ENCODE data around the gene SIRT7.

Gene SIRT7, protein sequence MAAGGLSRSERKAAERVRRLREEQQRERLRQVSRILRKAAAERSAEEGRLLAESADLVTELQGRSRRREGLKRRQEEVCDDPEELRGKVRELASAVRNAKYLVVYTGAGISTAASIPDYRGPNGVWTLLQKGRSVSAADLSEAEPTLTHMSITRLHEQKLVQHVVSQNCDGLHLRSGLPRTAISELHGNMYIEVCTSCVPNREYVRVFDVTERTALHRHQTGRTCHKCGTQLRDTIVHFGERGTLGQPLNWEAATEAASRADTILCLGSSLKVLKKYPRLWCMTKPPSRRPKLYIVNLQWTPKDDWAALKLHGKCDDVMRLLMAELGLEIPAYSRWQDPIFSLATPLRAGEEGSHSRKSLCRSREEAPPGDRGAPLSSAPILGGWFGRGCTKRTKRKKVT

DNA sequence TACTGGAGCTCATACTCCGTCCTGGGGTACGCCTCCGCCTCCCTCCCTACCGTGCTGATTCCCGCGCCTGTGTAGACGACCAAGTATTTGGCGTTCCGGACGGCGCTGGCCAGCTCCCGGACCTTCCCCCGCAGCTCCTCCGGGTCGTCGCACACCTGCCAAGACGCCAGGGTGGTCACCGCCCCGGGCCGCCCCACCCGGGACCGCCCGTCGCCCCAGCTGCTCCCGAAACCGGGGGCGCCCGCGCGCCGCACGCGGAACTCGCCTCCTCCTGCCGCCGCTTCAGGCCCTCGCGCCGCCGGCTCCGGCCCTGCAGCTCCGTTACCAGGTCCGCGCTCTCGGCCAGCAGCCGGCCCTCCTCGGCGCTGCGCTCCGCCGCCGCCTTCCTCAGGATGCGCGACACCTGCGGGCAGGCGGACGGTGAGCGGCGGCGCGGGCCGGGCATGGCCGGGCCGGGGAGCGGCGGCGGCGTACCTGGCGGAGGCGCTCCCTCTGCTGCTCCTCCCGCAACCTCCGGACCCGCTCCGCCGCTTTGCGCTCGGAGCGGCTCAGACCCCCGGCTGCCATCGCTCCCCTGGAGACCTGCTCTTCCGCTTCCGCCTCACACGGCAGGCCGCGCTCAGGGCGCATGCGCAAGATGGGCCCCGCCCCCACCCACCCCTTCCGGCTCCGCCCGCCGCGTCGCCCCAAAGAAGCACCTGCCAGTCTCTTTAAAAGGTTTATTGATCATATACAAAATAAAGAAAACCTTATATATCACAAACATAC is at the start of gene SIRT7:
Gene SIRT7, minus strand, starts transcription at position 612 of the 768 bp plus-strand sequence. Its CDS starts 45 bp downstream, at position 567.
- peak within 1 kb of the TSS; percentile 79 for H3K27ac Mint-ChIP-seq
- peaks cover 44% of the 10 kb centered on the region for H3K4me1 Mint-ChIP-seq
- no peaks in the 10 kb centered on the region for H3K9me3 Mint-ChIP-seq
- peak within 1 kb of the TSS; percentile 86 for H3K4me3 Mint-ChIP-seq
- H3K27me3 Mint-ChIP-seq: no peaks in the 10 kb centered on the region
- ATAC-seq: peak; percentile 88
- peaks cover 42% of the 10 kb centered on the region for H3K36me3 Mint-ChIP-seq

DNA sequence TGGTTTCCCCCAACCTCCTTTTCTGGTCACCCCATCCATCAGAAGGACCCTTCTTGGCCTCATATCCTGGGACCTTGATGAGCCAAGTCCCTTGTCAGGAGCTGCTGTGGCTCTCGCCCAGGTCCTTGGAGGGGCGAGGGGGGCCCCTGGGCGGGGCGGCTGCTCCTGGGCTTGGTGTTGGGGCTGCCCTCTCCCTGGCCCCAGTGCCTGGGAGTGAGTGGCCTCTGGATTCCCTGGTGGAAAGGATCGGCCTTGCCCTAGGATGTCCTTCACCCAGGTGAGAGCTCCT is 49.2 kb upstream of the SIRT7 start:
- peak; percentile 4 for ATAC-seq
- H3K27ac Mint-ChIP-seq: peak overlapping the region; percentile 71
- H3K27me3 Mint-ChIP-seq: peaks cover 24% of the 10 kb centered on the region
- H3K36me3 Mint-ChIP-seq: no peaks in the 10 kb centered on the region
- H3K4me3 Mint-ChIP-seq: no peak overlapping the region
- no peaks in the 10 kb centered on the region for H3K9me3 Mint-ChIP-seq
- H3K4me1 Mint-ChIP-seq: peaks cover 19% of the 10 kb centered on the region

DNA sequence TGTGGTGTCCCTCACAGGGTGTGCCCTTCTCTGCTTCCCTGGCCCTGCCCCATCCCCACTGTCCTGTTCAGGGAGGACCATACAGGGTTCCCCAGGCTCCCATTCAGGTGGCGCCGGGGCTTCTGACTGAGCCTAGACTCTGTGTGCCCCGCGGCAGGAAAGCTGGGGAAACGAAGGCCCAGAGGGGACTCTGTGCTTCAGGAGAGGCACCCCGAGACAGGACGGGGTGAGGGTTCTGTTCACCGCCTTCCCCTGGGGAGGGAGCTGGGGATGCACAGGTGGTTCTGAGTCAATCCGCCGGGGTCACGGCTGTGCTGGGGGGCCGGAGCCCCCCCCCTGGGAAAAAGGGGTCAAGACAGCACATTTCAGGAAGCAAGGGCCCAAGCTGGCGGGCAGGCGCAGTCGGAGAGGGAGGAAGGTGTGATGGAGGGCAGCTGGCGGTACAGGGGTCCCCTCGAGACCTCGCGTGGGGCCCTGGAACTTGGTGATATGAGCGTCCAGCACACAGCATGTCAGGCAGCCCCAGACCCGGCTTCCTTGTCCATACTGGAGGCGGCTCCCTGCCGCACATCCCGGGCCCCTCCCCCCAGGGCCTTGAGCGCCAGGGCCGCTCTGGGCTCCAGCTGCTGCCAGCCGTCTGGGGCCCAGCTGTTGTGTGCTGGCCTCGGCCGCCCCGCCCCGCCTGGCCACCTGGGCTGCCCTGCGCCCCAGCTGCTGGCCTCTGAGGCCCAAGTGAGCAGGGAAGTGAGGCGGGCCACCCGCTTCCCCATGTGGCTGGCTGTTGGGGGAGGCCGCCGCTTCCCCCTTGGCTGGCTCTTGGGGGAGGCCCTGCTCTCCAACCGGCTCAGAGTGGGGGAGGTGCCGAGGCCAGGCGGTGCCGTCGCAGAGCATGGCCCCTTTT is 48.6 kb upstream of the SIRT7 start:
- H3K27ac Mint-ChIP-seq: peak overlapping the region; percentile 71
- peaks cover 19% of the 10 kb centered on the region for H3K4me1 Mint-ChIP-seq
- no peaks in the 10 kb centered on the region for H3K36me3 Mint-ChIP-seq
- H3K4me3 Mint-ChIP-seq: peak overlapping the region; percentile 17
- peak; percentile 49 for ATAC-seq
- H3K27me3 Mint-ChIP-seq: peaks cover 28% of the 10 kb centered on the region
- no peaks in the 10 kb centered on the region for H3K9me3 Mint-ChIP-seq

DNA sequence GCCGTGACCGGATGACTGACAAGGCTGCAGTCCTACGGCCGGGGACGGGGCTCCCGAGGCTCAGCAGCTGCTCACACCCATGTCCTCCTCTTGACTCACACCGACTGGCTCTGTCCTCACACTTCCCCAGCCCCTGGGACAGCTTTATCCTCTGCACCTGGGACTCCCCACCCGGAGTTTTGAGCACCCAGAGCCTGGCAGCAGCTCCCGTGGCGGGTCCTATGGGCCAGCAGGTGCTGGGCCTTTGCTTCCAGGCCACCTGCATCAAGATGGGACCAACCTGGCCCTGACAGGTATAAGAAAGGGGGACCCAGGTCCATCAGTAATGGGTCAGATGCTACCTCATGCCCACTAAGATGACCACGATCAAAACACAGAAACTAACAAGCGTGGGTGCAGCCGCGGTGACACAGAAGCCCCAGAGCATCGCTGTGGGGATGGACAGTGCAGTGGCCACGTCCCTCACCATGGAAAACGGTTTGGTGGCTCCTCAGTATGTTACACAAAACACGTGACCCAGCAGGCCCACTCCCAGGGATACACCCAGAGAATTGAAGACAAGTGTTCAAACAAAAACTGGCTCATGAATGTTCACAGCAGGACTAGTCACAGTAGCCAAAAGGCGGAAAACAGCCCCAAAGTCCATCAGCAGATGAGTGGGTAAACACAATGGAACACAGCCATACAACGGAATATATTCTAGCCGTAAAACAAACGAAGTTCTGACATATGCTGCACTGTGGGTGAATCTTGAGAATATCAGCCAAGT is 46.3 kb upstream of the SIRT7 start:
- Mint-ChIP-seq H3K36me3 (no peaks in the 10 kb centered on the region), H3K27me3 (peaks cover 28% of the 10 kb centered on the region), H3K27ac (no peak overlapping the region), H3K4me3 (no peak overlapping the region), H3K9me3 (no peaks in the 10 kb centered on the region), H3K4me1 (peaks cover 17% of the 10 kb centered on the region)
- ATAC-seq: no peak

DNA sequence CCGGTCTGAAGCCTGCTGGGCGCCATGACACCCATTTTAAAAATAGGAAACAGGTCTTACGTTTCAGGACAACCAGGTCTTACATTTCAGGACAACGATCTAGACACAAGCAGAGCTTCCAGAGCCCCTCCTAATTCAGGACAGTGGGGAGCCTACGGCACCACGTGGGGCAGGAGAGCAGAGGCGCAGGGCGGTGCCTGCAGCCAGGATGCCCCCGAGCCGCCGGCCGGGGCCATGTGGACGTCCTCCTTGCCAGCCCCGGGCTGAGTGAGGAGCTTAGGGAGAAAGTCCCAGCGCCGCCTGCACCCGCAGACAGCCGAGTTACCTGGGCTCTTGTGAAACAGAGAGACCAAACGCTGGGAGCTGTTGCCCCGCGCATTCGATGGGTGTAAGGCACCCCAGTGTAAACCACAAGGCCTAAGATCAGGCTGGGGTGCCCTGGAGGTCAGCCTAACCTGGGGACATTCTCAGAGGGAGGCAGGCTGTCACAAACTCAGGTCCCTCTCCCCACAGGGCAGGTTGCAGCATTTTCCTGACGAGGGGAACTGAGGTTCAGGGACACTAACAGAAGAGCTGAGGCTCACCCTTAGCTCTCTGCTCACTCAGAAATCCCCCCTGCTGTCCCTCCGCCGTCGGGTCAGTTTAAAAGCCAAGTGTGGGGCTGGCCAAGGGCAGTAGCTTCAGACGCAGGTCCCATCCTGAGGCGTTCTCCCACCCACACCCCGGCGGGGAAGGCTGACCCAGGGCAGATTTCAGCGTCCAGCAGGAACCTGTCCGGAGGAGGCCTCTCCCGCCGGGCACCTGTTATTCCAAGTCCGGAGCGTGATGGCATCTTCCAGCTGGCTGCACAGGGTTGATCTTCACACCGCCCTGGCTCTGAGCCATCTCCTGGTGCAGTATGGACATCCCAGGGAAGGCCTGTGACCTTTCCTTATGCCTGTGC is 44.8 kb upstream of the SIRT7 start:
- Mint-ChIP-seq H3K27ac (no peak overlapping the region), H3K9me3 (no peaks in the 10 kb centered on the region), H3K4me1 (peaks cover 6% of the 10 kb centered on the region), H3K4me3 (no peak overlapping the region), H3K27me3 (peaks cover 43% of the 10 kb centered on the region), H3K36me3 (no peaks in the 10 kb centered on the region)
- no peak for ATAC-seq

DNA sequence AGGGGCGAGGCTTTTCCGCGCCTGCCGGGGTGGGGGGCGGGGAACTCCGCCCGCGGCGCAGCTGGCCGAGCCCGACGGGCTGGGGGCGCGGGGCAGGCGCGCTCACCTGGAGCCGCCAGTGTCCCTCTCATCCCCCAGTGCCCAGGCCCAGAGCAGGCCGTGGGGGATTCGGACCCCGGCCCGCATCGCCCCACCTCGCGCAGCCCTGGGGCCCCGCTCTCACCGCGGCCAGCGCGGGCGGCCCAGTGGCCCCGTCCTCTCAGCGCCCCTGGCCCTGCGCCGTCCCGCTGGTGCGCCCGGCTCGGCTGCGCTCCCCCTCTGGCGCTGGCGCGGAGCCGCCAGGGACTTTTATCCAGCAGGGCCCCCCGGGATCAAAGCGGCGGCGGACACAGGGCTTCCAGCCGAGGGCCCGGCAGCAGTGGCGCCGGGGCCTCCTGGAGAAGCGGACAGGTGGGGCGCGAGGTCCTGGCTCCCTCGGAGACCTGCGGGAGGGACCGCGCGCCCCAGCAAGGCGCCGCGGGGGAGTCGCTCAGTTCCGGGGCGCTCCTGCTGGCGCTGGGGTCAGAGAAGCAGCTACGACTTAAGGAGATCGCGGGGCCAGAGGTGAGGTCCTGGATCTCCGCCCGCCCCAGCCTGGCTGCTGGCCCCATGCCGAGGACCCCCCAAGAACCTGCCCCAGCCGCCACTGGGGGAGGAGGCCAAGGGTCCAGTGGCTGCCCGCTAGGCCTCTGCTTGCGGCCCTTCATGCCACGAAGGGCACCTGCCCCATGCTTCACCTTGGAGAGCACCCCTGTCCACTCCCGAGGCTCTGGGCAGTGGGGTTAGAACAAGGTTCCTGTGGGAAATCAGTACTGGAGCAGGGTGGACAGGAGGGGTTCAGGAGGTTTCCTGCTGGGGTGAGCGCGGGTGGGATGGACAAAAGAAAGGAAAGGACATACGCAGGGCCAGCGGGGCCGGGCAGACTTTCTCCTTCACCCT is 43.8 kb upstream of the SIRT7 start:
- peaks cover 6% of the 10 kb centered on the region for H3K4me1 Mint-ChIP-seq
- H3K4me3 Mint-ChIP-seq: no peak overlapping the region
- peaks cover 53% of the 10 kb centered on the region for H3K27me3 Mint-ChIP-seq
- H3K27ac Mint-ChIP-seq: no peak overlapping the region
- no peak for ATAC-seq
- no peaks in the 10 kb centered on the region for H3K36me3 Mint-ChIP-seq
- H3K9me3 Mint-ChIP-seq: no peaks in the 10 kb centered on the region

DNA sequence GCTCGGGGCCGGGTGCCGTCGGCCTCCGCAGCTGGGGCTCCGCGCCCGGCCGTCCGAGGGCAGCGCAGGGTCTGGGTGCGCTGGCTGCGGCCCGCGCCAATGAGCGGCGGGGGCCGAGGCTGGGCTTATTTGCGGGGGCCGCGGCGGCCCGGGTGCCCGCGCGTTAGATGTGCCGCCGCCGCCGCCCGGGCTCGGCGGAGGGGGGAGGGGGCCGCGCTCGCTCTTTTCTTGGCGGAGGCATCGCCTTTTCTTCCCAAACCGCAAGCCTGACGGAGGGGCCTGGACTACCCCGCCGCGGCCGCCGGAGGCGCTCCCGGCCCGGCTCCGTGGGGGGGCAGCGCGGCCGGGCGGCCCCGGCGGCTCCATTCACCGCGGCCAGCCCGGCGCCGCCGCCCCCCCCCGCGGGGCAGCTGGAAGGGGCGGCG is 43.1 kb upstream of the SIRT7 start, which contains the start of gene NOTUM:
Gene NOTUM, minus strand, starts transcription at position 101 of the 425 bp plus-strand sequence. CDS start 278 bp downstream, outside the sequence.
- Mint-ChIP-seq H3K27me3 (peaks cover 59% of the 10 kb centered on the region), H3K9me3 (no peaks in the 10 kb centered on the region), H3K4me1 (no peaks in the 10 kb centered on the region), H3K4me3 (no peak within 1 kb of the TSS), H3K27ac (no peak within 1 kb of the TSS), H3K36me3 (no peaks in the 10 kb centered on the region)
- no peak for ATAC-seq

DNA sequence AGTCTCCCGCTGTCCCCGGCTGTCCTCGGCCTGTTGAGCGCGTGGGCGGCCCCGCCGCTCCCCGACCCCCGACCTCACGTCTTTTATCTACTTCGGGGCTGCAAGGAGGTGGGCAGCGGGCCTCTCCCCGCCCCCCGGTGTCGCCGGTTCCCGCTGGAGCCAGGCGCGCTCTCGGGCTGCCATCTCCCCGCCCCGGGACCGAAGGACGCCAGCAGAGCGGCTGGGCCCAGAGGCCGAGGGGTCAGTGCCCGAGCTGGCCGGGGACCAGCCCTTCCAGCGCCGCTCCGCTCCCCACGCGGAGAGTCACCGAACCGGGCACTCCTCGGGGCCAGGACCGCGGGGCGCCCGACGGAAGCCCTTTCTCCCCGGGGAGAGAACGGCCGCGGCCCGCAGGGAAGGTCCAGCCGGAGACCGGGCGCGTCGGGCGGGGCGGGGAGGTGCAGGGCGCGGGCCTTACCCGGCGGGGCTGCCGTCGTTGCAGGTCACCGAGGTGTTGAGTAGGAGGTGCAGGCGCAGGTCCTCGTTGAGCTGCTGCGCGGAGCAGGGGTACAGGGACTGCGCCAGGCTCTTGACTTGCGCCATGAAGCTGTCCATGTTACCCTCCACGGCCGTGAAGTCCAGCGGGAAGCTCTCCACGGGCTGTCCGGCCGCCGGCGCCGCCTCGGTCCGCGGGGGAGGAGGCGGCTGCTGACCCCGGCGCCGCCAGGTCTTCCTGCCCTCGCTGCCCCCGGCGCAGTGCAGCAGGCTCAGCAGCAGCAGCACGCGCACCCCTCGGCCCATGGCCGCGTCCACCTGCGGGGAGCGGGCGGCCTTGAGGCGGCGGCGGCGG is 42.4 kb upstream of the SIRT7 start:
- Mint-ChIP-seq H3K9me3 (no peaks in the 10 kb centered on the region), H3K4me3 (no peak overlapping the region), H3K4me1 (no peaks in the 10 kb centered on the region), H3K27ac (no peak overlapping the region), H3K36me3 (no peaks in the 10 kb centered on the region), H3K27me3 (peaks cover 66% of the 10 kb centered on the region)
- ATAC-seq: no peak

DNA sequence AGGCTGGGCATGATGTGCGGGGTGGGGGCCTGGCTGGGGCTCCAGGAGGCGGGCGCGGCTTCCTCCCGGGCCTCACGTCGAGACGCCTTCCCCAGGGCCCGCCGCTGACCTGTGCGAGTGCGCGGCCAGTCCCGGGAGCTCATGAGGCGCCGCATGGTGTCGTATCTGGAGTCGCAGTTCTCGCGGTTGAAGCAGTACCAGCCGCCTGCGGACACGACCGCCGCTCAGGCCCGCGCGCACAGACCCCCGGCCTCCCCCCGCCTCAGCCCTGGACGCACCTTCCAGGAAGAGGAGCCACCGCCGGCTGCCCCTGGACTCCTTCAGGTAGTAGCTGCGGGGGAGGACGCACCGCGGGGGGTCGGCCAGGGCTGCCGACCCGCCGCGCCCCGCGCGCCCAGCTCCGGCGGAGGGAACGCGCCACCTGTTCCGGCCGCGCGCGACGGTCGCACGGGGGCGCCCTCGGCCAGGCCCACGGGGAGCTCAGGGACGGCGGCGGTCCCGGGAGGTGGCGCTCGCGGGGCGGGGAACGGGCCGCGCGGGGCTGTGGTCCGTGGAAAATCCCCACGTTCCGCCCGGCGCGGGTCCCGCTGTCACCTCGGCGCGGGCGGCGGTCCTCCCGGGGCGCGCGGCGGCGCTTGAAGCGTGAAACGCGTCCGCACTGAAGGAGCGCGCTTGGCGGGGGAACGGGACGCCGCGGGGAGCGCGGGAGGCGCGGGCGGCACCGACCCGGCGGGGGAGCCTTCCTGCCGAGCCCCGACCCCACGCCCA is 41.6 kb upstream of the SIRT7 start:
- peak overlapping the region; percentile 67 for H3K4me3 Mint-ChIP-seq
- no peak overlapping the region for H3K27ac Mint-ChIP-seq
- peaks cover 72% of the 10 kb centered on the region for H3K27me3 Mint-ChIP-seq
- no peaks in the 10 kb centered on the region for H3K4me1 Mint-ChIP-seq
- ATAC-seq: peak; percentile 91
- no peaks in the 10 kb centered on the region for H3K36me3 Mint-ChIP-seq
- no peaks in the 10 kb centered on the region for H3K9me3 Mint-ChIP-seq

DNA sequence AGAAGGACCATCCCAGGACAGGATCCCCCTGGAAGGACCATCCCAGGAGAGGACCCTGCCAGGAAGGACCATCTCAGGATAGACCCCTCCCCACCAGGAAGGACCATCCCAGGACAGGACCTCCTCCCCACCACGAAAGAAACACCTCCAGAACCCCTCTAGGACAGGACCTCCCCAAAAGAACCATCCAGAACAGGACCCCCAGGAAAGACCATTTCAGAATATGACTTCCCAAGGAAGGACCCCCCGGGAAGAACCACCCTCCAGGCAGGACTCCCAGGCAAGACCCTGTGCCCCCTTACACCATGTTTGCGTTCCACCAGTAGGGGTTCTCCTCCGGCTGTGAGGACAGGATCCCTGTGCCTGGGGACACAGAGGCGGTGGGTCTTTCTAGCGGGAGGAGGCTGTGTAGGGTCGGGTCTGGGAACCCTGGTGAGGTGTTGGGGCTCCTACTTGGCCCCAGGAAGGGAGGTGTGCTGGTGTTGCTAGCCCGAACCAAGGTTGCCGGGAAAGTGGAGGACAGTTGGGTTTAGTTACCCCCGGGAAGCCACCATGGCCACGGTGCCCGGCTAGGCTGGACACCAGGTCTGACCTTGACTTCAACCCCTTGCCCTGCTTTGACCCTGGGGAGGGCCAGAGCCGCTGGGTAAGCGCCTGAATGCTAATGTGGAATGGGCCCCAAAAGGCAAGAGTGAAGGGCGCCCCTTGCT is 40.8 kb upstream of the SIRT7 start:
- Mint-ChIP-seq H3K4me3 (peak overlapping the region; percentile 67), H3K36me3 (no peaks in the 10 kb centered on the region), H3K4me1 (no peaks in the 10 kb centered on the region), H3K27ac (no peak overlapping the region), H3K9me3 (no peaks in the 10 kb centered on the region), H3K27me3 (peaks cover 73% of the 10 kb centered on the region)
- ATAC-seq: no peak

Measured in stimulated activated memory B cell treated with anti-CD40 and anti-IgM and Interleukin-4, amounts not matched to agents 10 μg/mL and 1 μg/mL and 100 μg/mL, for 72 hours (primary cell).